ENCODE results near the gene ZFAND3. TPM values are rescaled to one million over a fixed set of nuclear protein-coding genes. Genes with fewer than 3 reads are reported as not detected.

Gene ZFAND3
- total RNA-seq, 1 experiment from 2014 or later, result 22.2 TPM

GRCh38 chr6:37779902-37780628 is 39.5 kb upstream of the ZFAND3 start:
- Histone ChIP-seq H3K27ac (ENCODE audit: low read length) (no peak overlapping the region), H3K4me3 (ENCODE audit: low read length) (no peak overlapping the region), H3K9me3 (ENCODE audit: low read length) (no peaks in the 10 kb centered on the region), H3K9me2 (replicated peaks; ENCODE audit: low read length) (no peaks in the 10 kb centered on the region), H3K36me3 (ENCODE audit: low read depth, low read length) (no peaks in the 10 kb centered on the region), H2AFZ (ENCODE audit: low read length) (no peak overlapping the region), H3K9ac (ENCODE audit: low read length) (no peak overlapping the region), H3K79me2 (ENCODE audit: low read length) (no peaks in the 10 kb centered on the region), H3F3A (ENCODE audit: low read length, unreplicated experiment) (no peaks in the 10 kb centered on the region), H3K4me2 (ENCODE audit: low read length) (no peak overlapping the region), H4K20me1 (ENCODE audit: low read length) (no peaks in the 10 kb centered on the region), H3K27me3 (ENCODE audit: low read length) (no peaks in the 10 kb centered on the region), H3K4me1 (ENCODE audit: insufficient read depth, low read length) (peaks cover 14% of the 10 kb centered on the region)
- no peak for ATAC-seq
- BruUV-seq (replicated peaks), result no TSS peak
- CTCF ChIA-PET, result no interaction called here
- no peak for DNase-seq
- POLR2A ChIA-PET (ENCODE audit: unreplicated experiment), result no interaction called here
- no peak for TF ChIP-seq CTCF (conservative IDR thresholded peaks at IDR 0.05; ENCODE audit: low read depth, low read length)
- intact Hi-C loops (cut with micrococcal nuclease), result no loop called here

GRCh38 chr6:37781788-37782187 is 37.7 kb upstream of the ZFAND3 start:
- CTCF ChIA-PET, result no interaction called here
- no peaks in the 10 kb centered on the region for H3K79me2 ChIP-seq (ENCODE audit: low read length)
- TF ChIP-seq CTCF (conservative IDR thresholded peaks at IDR 0.05; ENCODE audit: low read depth, low read length) (no peak), EZH2phosphoT487 (IDR thresholded peaks at IDR 0.05; ENCODE audit: borderline replicate concordance, low read length) (no peak), EZH2 (IDR thresholded peaks at IDR 0.05; ENCODE audit: low read length, unreplicated experiment) (no peak)
- H3K9me3 ChIP-seq (ENCODE audit: low read length), result no peaks in the 10 kb centered on the region
- no peak overlapping the region for H3K4me2 ChIP-seq (ENCODE audit: low read length)
- H3K36me3 ChIP-seq (ENCODE audit: low read depth, low read length), result no peaks in the 10 kb centered on the region
- H3F3A ChIP-seq (ENCODE audit: low read length, unreplicated experiment), result no peaks in the 10 kb centered on the region
- no peak overlapping the region for H2AFZ ChIP-seq (ENCODE audit: low read length)
- H4K20me1 ChIP-seq (ENCODE audit: low read length), result no peaks in the 10 kb centered on the region
- ATAC-seq (no peak), DNase-seq (no peak)
- H3K4me1 ChIP-seq (ENCODE audit: insufficient read depth, low read length), result peaks cover 14% of the 10 kb centered on the region
- H3K27ac ChIP-seq (ENCODE audit: low read length), result no peak overlapping the region
- H3K9ac ChIP-seq (ENCODE audit: low read length), result no peak overlapping the region
- no peak overlapping the region for H3K4me3 ChIP-seq (ENCODE audit: low read length)
- intact Hi-C loops (cut with micrococcal nuclease), result no loop called here
- no TSS peak for BruUV-seq (replicated peaks)
- H3K27me3 ChIP-seq (ENCODE audit: low read length), result no peaks in the 10 kb centered on the region
- no peaks in the 10 kb centered on the region for H3K9me2 ChIP-seq (replicated peaks; ENCODE audit: low read length)
- POLR2A ChIA-PET (ENCODE audit: unreplicated experiment), result no interaction called here

GRCh38 chr6:37783025-37783855 is 36.3 kb upstream of the ZFAND3 start:
- ATAC-seq, result peak; percentile 64
- Histone ChIP-seq H3K4me3 (ENCODE audit: low read length) (peak overlapping the region; percentile 59), H3K9me2 (replicated peaks; ENCODE audit: low read length) (no peaks in the 10 kb centered on the region), H2AFZ (ENCODE audit: low read length) (peak overlapping the region; percentile 95), H3K27me3 (ENCODE audit: low read length) (no peaks in the 10 kb centered on the region), H3K4me1 (ENCODE audit: insufficient read depth, low read length) (peaks cover 20% of the 10 kb centered on the region), H3K4me2 (ENCODE audit: low read length) (peak overlapping the region; percentile 88), H3K9ac (ENCODE audit: low read length) (peak overlapping the region; percentile 45), H4K20me1 (ENCODE audit: low read length) (no peaks in the 10 kb centered on the region), H3K9me3 (ENCODE audit: low read length) (no peaks in the 10 kb centered on the region), H3K27ac (ENCODE audit: low read length) (no peak overlapping the region), H3K36me3 (ENCODE audit: low read depth, low read length) (no peaks in the 10 kb centered on the region), H3F3A (ENCODE audit: low read length, unreplicated experiment) (no peaks in the 10 kb centered on the region), H3K79me2 (ENCODE audit: low read length) (no peaks in the 10 kb centered on the region)
- CTCF ChIA-PET, result interaction anchor here (0.7 kb wide), 1 partner anchor 261 kb away, joined by 5 read pairs; no protein-coding TSS in a partner anchor
- POLR2A ChIA-PET (ENCODE audit: unreplicated experiment), result no interaction called here
- DNase-seq, result peak; percentile 28
- intact Hi-C loops (cut with micrococcal nuclease), result no loop called here
- TF ChIP-seq EZH2 (IDR thresholded peaks at IDR 0.05; ENCODE audit: low read length, unreplicated experiment) (no peak), EZH2phosphoT487 (IDR thresholded peaks at IDR 0.05; ENCODE audit: borderline replicate concordance, low read length) (no peak), CTCF (conservative IDR thresholded peaks at IDR 0.05; ENCODE audit: low read depth, low read length) (no peak)
- BruUV-seq (replicated peaks), result no TSS peak

Data from PC-3 (cell line).